Activated T-cell treated with anti-CD3 and anti-CD28 coated beads for 4 hours (primary cell): ENCODE measurements around the gene ITGB4.

ENCODE experiments used
- DNase-seq: peaks from one replicate; pipeline ENCODE4 v3.0.0-alpha.2; 2020

The ITGB4 gene

DNA sequence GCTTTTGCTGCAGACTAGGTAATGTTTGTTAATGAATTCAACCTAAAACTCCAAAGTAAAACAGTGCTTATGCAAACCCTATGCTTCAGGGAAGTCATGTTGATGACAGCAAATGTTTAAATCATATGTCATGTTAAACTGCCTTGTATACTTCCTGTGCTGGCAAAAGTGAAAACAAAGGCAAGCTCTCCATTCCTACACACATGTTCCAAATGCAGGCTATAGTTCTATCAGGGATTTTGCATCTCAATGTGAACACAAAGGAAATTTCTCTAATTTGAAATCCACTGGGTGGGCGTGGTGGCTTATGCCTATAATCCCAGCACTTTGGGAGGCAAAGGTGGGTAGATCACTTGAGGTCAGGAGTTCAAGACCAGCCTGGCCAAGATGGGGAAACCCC is 82.6 kb downstream of the ITGB4 start:
- no peak for DNase-seq

- no peak for DNase-seq
Observed at GRCh38 chr17:75806822-75807500, 85.7 kb downstream of the ITGB4 start.
